ENCODE results near the gene RAD51B. TPM values are rescaled to one million over a fixed set of nuclear protein-coding genes. Genes with fewer than 3 reads are reported as not detected.
A peak's percentile ranks its signal among the peaks of the same experiment; 100 is the strongest.

Gene RAD51B
- total and polyA plus RNA-seq, 8 donors = 10.8 to 18.3 (median 14.1) TPM

GRCh38 chr14:68232300-68233055 lies 412.9 kb downstream of the RAD51B start:
- intact Hi-C loops (cut with DNase I) = no loop called here
- TF ChIP-seq CTCF (IDR thresholded peaks at IDR 0.05) = no peak
- H3K27me3 ChIP-seq = no peaks in the 10 kb centered on the region
- no peaks in the 10 kb centered on the region for H3K36me3 ChIP-seq
- no peak overlapping the region for H3K4me3 ChIP-seq
- H3K9me3 ChIP-seq = no peaks in the 10 kb centered on the region
- peak in 3 of 4 donors; percentile 45 to 92 (median 81) for DNase-seq
- peaks cover 12 to 39% of the 10 kb centered on the region in 2 donors for H3K4me1 ChIP-seq
- H3K27ac ChIP-seq = peak overlapping the region; percentile 75 to 89
- peak; percentile 90 for ATAC-seq

- Histone ChIP-seq H3K27me3 (no peaks in the 10 kb centered on the region), H3K9me3 (no peaks in the 10 kb centered on the region), H3K4me1 (peaks cover 12 to 39% of the 10 kb centered on the region in 2 donors), H3K4me3 (no peak overlapping the region), H3K36me3 (no peaks in the 10 kb centered on the region), H3K27ac (peak overlapping the region; percentile 75 to 89)
- TF ChIP-seq CTCF (IDR thresholded peaks at IDR 0.05) = no peak
- ATAC-seq (no peak), DNase-seq (no peak)
- intact Hi-C loops (cut with DNase I) = no loop called here
Observed at GRCh38 chr14:68233101-68233784, 413.7 kb downstream of the RAD51B start.

- peak; percentile 42 for ATAC-seq
- peak overlapping the region; percentile 8 to 49 for H3K27ac ChIP-seq
Observed at GRCh38 chr14:68234101-68234905, 414.7 kb downstream of the RAD51B start.

GRCh38 chr14:68235011-68235410 lies 415.4 kb downstream of the RAD51B start:
- H3K36me3 ChIP-seq = no peaks in the 10 kb centered on the region
- ATAC-seq (no peak), DNase-seq (no peak)
- no peak for TF ChIP-seq CTCF (IDR thresholded peaks at IDR 0.05)
- no peak overlapping the region for H3K4me3 ChIP-seq
- H3K9me3 ChIP-seq = no peaks in the 10 kb centered on the region
- intact Hi-C loops (cut with DNase I) = no loop called here
- H3K27ac ChIP-seq = no peak overlapping the region
- peaks cover 12 to 46% of the 10 kb centered on the region in 2 donors for H3K4me1 ChIP-seq
- H3K27me3 ChIP-seq = no peaks in the 10 kb centered on the region

More at GRCh38 chr14:68234101-68234905, 414.7 kb downstream of the RAD51B start:
- Histone ChIP-seq H3K4me1 (peaks cover 12 to 39% of the 10 kb centered on the region in 2 donors), H3K36me3 (no peaks in the 10 kb centered on the region), H3K4me3 (no peak overlapping the region), H3K9me3 (no peaks in the 10 kb centered on the region), H3K27me3 (no peaks in the 10 kb centered on the region)
- intact Hi-C loops (cut with DNase I) = no loop called here
- no peak for TF ChIP-seq CTCF (IDR thresholded peaks at IDR 0.05)
- DNase-seq = no peak

Measured in left lung (tissue), 10 donors.